GM18870 (cell line): ENCODE results near the gene TMEM95.

Experiments
- ATAC-seq: cut with Tn5 transposase; IDR thresholded peaks from one replicate; pipeline ENCODE4 v1.9.1; 2021; ENCODE audit warnings: moderate library complexity; ENCODE audit not compliant: unreplicated experiment

Gene TMEM95

GRCh38 chr17:7374353-7374752 lies 19.4 kb downstream of the TMEM95 start:
- no peak for ATAC-seq

- ATAC-seq: no peak
Measured at GRCh38 chr17:7379134-7379533, 24.2 kb downstream of the TMEM95 start.

GRCh38 chr17:7380321-7380720 lies 25.4 kb downstream of the TMEM95 start:
- no peak for ATAC-seq

DNA sequence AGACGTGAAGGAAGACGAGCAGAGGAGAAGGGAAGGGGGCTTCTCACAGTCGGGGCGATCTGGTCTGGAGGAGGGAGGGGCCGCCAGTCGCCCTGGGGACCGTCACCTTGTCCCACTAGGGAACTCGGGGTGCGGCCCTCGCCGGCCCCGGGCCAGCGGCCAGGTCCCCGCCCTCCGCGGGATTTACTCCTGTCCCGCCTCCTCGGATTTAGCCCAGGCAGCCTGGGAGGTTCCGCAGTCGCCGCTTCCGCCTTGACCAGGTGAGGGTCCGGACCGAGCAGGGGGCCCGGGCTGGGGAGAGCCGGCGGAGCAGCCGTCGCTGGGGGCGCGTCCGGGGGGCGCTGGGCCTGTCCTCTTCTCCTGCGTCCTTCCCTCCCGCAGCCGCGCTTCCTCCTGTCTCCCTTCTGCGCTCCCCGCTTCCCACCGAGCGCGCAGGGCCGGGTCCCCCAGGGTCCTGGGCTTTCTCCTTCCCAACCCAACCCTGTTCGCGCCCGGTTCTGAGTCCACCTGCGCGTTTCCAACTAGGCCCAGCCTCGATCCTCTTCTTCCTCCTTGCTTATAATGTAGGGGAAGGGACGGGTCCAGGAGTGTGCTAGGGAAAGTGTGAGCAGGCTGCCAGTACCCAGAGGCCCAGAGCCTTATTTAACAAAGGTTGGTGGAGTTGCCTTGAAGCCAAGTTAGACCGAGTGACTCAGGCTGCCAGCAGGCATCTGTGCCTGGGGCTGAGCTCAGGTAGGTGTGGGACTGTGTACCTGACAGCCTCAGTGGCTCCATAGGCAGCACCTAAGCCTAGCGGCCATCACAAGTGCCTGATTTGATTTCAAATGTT lies 26.1 kb downstream of the TMEM95 start, which contains the start of gene TNK1:
TSS of gene TNK1 (plus strand) at position 235 of the 829 bp plus-strand sequence. CDS start 1,838 bp downstream, outside the sequence.
- no peak for ATAC-seq

- no peak for ATAC-seq
Measured at GRCh38 chr17:7382901-7383300, 27.9 kb downstream of the TMEM95 start.

DNA sequence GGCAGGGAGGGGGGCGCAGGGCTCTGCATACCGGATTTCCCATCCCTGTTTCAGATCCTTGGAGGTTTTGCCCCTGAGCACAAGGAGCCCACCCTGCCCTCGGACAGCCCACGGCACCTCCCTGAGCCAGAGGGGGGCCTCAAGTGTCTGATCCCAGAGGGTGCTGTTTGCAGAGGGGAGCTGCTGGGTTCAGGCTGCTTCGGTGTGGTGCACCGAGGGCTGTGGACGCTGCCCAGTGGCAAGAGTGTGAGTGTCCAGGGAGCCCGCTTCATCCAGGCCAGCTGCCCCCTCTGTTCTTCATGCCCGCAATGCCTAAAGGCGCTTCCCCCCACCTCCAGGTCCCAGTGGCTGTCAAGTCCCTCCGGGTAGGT lies 28.4 kb downstream of the TMEM95 start:
- no peak for ATAC-seq

- no peak for ATAC-seq
Measured at GRCh38 chr17:7383742-7384488, 29.0 kb downstream of the TMEM95 start.

GRCh38 chr17:7384489-7385081 lies 29.6 kb downstream of the TMEM95 start:
- ATAC-seq: no peak

- no peak for ATAC-seq
Measured at GRCh38 chr17:7388856-7389255, 33.9 kb downstream of the TMEM95 start.

GRCh38 chr17:7389924-7390910 lies 35.3 kb downstream of the TMEM95 start:
- no peak for ATAC-seq

DNA sequence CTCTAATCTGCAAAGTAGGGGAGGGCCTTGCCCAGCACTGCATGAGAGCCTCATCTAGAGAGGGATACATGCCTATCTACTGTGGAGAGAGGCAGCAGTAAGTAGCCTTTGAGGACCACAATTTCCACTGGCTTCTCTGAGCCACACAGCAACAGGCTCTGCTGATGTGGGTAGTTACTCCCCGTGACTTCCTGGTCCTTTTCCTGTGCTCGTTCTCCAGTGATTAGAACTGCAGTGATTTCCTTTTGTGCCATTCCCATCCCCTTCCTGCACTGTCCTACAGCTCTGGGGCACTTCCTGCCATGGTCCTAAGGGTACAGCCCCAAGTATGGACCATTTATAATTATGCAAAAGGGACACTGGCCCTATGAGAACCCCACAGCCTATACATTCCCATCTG lies 36.4 kb downstream of the TMEM95 start:
- no peak for ATAC-seq

DNA sequence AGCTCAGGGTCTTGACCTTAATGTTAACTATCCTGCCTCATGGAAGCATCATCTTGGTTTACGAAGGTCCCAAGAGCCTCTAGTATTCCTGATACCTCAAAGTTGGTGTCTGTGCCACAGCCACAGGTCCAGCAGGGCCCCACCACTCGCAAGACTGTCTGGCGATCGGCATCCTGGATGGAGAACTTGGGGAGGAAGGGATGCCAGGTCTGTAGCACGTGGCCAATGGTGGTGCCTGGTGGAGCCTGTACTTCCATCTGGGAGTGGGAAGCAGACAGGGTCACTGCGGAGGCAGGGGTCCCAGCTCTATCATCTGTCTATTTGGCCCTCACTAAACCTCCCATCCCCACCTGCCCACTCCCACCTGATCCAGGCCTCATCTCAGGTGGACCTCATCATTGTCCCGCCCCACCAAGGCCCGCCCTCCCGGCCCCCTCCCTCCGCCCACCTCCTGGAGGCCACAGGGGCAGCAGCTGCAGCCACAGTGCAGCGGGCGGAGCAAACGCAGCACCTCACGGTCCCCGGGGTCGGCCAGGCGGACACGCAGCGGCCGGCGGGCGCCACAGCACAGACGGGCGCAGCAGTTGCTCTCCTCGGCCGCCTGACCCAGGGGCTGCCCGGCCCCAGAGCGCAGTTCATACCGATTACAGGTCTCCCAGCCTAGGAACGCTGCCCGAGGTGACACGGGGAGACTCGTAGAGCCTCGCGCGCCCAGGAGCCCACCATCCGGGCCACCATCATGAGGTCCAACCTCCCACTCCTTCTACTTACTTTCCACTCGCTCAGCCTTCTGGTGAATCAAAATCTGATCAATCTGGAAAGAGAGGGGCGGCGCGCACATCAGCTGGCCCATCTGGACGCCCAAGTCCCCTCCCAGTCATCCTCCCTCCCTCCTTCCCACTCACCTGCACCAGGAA lies 38.0 kb downstream of the TMEM95 start:
- ATAC-seq: no peak

DNA sequence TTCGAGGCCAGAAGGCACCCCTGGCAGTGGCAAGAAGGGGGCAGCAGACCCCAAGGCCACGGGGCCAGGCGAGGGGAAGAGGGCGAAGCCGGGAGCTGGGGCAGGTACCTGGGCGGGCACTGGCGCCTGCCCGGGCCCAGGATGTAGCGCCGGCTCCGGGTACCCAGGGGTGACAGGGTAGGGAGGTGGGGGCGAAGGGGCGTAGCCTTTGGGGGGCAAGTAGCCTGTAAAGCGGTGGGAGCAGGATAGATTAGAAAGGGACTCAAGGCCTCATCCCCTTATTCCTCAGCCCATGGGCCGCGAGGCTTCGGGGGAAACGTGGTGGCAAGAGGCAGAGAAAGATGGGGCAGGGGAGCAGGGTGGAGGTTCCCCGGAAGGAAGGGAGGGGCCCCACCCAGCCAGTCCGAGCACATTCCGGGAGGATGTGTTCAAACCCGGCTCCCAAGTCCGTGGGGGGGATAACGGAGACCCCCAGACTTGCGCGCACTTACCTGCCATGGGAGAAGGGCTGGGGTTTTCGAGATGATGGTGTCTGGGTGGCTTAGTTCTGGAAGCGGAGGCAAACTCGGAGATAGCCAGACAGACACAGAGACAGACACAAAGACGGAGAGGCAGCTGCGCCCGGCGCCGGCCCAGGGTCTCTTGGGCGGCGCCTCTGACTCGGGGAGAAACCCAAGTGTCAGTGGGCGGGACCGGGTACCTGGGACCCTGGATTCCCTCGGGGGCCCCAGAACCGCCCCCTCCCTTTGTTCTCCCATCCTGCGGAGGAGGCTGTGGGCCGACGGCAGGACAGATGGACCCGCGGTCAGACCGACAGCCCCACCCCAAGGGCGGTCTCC lies 38.9 kb downstream of the TMEM95 start:
- ATAC-seq: no peak

GRCh38 chr17:7394452-7395191 lies 39.7 kb downstream of the TMEM95 start, which contains the start of gene PLSCR3:
Gene PLSCR3 (minus strand): TSS chr17:7394525. CDS start chr17:7394110, 415 bp downstream.
- ATAC-seq: no peak

DNA sequence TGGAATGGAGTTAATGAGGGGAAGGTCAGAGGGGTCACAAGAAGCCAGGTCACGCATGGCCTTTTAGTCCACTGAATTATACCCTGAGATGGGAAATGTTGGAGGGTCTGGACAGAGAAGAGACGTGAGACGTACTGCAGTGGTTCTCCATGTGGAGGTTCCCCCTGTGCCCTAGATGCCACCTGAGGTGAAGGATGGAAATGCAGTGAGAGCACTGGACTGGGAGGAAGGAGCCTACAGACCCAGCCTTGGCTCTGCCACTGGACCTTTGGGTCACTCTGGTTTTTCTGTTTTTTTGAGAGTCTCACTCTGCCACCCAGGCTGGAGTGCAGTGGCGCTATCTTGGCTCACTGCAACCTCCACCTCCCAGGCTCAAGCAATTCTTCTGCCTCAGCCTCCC lies 41.2 kb downstream of the TMEM95 start:
- no peak for ATAC-seq

DNA sequence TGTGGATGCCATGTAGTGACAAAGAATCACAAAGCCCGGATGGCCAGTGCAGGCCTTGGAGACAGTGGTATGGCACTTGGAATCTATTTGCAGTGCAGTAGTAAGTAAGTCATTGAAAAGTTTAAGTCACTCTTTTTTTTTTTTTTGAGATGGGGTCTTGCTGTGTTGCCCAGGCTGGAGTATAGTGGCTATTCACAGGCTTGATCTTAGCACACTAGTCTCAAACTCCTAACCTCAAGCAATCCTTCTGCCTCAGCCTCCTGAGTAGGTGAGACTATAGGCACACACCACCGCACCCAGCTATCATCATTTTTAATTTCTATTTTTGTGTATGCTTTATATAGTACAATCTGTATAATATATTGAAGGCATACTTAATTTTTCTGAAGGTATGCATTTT lies 43.7 kb downstream of the TMEM95 start:
- no peak for ATAC-seq

DNA sequence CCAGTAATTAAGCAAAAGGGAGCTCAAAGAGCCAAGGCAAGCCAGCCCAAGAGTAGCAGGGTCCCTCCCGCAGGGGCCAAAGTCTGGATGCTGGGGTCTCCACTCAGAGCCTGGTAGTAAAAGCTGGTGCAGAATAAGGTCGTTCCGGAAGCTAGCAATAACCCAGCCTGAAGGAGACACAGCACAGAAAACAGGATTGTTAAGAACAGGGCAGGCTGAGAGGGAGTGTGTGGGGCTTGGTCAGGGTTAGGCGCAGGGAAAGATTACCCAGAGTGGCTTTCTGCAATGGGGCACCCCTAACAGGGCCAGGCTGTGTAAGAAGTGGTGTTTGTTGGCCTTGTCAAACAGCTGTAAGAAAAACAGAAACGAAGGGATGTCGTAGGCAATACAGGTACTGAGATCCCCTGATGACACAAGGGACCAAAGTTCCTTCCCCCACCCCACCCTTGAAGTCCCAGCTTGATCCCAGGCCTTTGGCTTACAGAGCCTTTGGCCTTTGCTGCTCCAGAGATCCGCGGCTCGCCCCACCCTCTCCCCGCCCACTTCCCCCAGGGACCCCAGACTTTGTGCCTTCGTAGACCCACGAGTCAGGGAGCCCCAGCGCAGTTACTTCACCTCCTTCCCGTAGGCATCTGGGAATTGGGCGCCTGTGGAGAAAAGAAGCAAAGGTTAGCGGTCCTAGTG lies 48.2 kb downstream of the TMEM95 start:
- no peak for ATAC-seq

DNA sequence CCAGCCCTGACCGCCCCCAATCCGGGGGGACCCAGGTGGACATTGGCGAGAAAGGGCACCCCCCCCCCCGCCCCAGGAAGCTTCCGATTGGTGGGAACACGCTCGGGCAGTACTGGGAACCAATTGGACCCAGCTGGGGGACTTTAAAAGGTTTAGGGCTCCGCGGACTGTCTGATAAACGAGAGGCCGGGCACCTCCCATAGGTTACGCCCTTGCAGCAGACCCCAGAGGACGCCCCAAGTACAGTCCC lies 48.7 kb downstream of the TMEM95 start:
- ATAC-seq: no peak
